HepG2 (cell line): ENCODE measurements around the gene ZNF414. TPM values are rescaled to one million over a fixed set of nuclear protein-coding genes. Genes with fewer than 3 reads are reported as not detected.

Experiments used
- ATAC-seq: fragments of 200-7000 bp; cut with Tn5 transposase; 3 replicates; pipeline ENCODE4 v1.9.1; 2020; ENCODE audit warnings: mild to moderate bottlenecking, moderate library complexity
- BruUV-seq: library from RNA; stranded (reverse); fragments of 400-500 nt; replicated peaks from 2 replicates; lab custom pipeline; 2021; lab: Mats Ljungman, UMichigan
- CTCF ChIA-PET: fragments of 300-600 bp; formaldehyde crosslinking; extraction: SDS; loops from one replicate; lab custom pipeline; 2021; ENCODE audit warnings: low total read pairs, inconsistent platforms, low intra/inter-chr PET ratio; lab: Yijun Ruan, JAX
- POLR2A ChIA-PET: fragments of 350-600 bp; sonication (Branson Sonifier 250); formaldehyde crosslinking; loops from one replicate; lab custom pipeline; 2020; ENCODE audit warnings: antibody characterized with exemption, inconsistent platforms; lab: Yijun Ruan, JAX
- DNase-seq: peaks from one replicate; pipeline ENCODE4 v3.0.0-alpha.2; 2015; ENCODE audit warnings: low spot score
- FAIRE-seq: peaks from 3 replicates; lab custom pipeline; 2011; peaks lifted over from hg19 to GRCh38; lab: Jason Lieb, UNC
- H2AFZ ChIP-seq: one replicate; pipeline ENCODE4 v1.6.1; 2011; ENCODE audit warnings: low read length, inconsistent platforms
- H3K27ac ChIP-seq: fragments of 300-600 bp; 3 replicates; pipeline ENCODE4 v1.8.0; 2011; ENCODE audit warnings: mixed run types, mild to moderate bottlenecking, mixed read lengths, low read length, inconsistent platforms; ENCODE audit not compliant: insufficient read depth; ENCODE audit errors: extremely low read length
- H3K27me3 ChIP-seq, 2 experiments: fragments of 200-600 bp in 1 of 2; 2 replicates in 1 of 2; 3 replicates in 1 of 2; pipeline versions ENCODE4 v1.6.0 to v1.8.0; 2011; ENCODE audit warnings: low read length in 2 of 2, mild to moderate bottlenecking in 2 of 2, moderate library complexity in 2 of 2, inconsistent platforms in 1 of 2; ENCODE audit not compliant: insufficient read depth in 2 of 2, control insufficient read depth in 1 of 2
- H3K36me3 ChIP-seq, 2 experiments: fragments of 200-600 bp in 1 of 2; replicated peaks in 1 of 2; 2 replicates in 1 of 2; 3 replicates in 1 of 2; pipeline versions ENCODE4 v1.5.1 to v1.8.0; 2011; ENCODE audit warnings: low read length in 2 of 2, inconsistent platforms in 1 of 2; ENCODE audit not compliant: insufficient read depth in 2 of 2, control insufficient read depth in 1 of 2
- H3K4me1 ChIP-seq: 2 replicates; pipeline ENCODE4 v1.5.1; 2012; ENCODE audit warnings: low read length, inconsistent platforms; ENCODE audit not compliant: insufficient read depth
- H3K4me2 ChIP-seq: 2 replicates; pipeline ENCODE4 v1.6.0; 2011; ENCODE audit warnings: low read depth, low read length, inconsistent platforms
- H3K4me3 ChIP-seq, 3 experiments: fragments of 200-600 bp in 1 of 3; sonication (generic), shearing (Covaris generic) in 1 of 3; replicated peaks in 1 of 3; 2 replicates each; pipeline ENCODE4 v1.5.1; 2011 to 2016; ENCODE audit warnings: low read length in 3 of 3, inconsistent platforms in 2 of 3, low read depth in 2 of 3, mild to moderate bottlenecking in 2 of 3, control low read depth in 1 of 3, mixed read lengths in 1 of 3; ENCODE audit not compliant: insufficient read depth in 1 of 3
- H3K79me2 ChIP-seq: one replicate; pipeline ENCODE4 v1.6.1; 2011; ENCODE audit warnings: low read length, inconsistent platforms; ENCODE audit not compliant: insufficient read depth
- H3K9ac ChIP-seq: 2 replicates; pipeline ENCODE4 v1.6.0; 2011; ENCODE audit warnings: mild to moderate bottlenecking, low read depth, low read length, inconsistent platforms; ENCODE audit not compliant: insufficient read depth
- H3K9me3 ChIP-seq: 2 replicates; pipeline ENCODE4 v1.5.1; 2012; ENCODE audit warnings: mild to moderate bottlenecking, low read length
- H4K20me1 ChIP-seq: 2 replicates; pipeline ENCODE4 v1.6.0; 2011; ENCODE audit warnings: inconsistent platforms, mild to moderate bottlenecking, low read length, moderate library complexity; ENCODE audit not compliant: insufficient read depth
- SIN3B ChIP-seq: fragments of 150-350 bp; IDR thresholded peaks from 2 replicates; pipeline ENCODE4 v1.6.1; 2014; ENCODE audit warnings: low read length
- WGBS: methylation state at CpG from one replicate; pipeline ENCODE4 v1.1.6; 2017; ENCODE audit warnings: low lambda C conversion rate; 5-methylcytosine and 5-hydroxymethylcytosine counted together
- in situ Hi-C: cut with HindIII; loops from 2 replicates; pipeline ENCODE4 v1.10.0; 2017; ENCODE audit warnings: low pct_unique_long_range_greater_than_20kb; ENCODE audit not compliant: extremely low pct_ligation_motif_present
- intact Hi-C: fragments of 100-400 bp; cut with micrococcal nuclease; formaldehyde crosslinking; loops from one replicate; pipeline ENCODE4 v1.10.0; 2022; ENCODE audit not compliant: unreplicated experiment
- polyA plus RNA-seq, 8 experiments: library from polyadenylated mRNA; depleted of rRNA in 3 of 8; stranded (reverse) in 7 of 8; unstranded in 1 of 8; fragments of >200 nt; fragmentation: Illumina TruSeq in 4 of 8; extraction: Trizol in 4 of 8; gene quantifications; 2 replicates each; pipeline versions ENCODE4 v1.2.1 to v1.2.3, GENCODE V29; 2011 to 2016; ENCODE audit warnings: low read depth in 4 of 8, missing spikeins in 1 of 8, mixed read lengths in 1 of 8; ENCODE audit not compliant: insufficient read depth in 1 of 8
- total RNA-seq, 5 experiments: library from RNA; depleted of rRNA; stranded (reverse); fragments of >200 nt; fragmentation: Illumina TruSeq; extraction: Trizol; gene quantifications; 2 replicates each; pipeline ENCODE4 v1.2.3, GENCODE V29; 2016; ENCODE audit warnings: low read depth in 1 of 5
- TF ChIP-seq, protein P1 (sequence below): IDR thresholded peaks from 2 replicates; pipeline ENCODE4 v1.6.1; 2012; ENCODE audit warnings: low read length, improper control_type of control experiment

Gene ZNF414
- total and polyA plus RNA-seq, 2 of the 13 experiments (the other 11 are each of a cell fraction or from before 2014, with no cell fraction given) = 2.5 to 4.0 TPM

DNA sequence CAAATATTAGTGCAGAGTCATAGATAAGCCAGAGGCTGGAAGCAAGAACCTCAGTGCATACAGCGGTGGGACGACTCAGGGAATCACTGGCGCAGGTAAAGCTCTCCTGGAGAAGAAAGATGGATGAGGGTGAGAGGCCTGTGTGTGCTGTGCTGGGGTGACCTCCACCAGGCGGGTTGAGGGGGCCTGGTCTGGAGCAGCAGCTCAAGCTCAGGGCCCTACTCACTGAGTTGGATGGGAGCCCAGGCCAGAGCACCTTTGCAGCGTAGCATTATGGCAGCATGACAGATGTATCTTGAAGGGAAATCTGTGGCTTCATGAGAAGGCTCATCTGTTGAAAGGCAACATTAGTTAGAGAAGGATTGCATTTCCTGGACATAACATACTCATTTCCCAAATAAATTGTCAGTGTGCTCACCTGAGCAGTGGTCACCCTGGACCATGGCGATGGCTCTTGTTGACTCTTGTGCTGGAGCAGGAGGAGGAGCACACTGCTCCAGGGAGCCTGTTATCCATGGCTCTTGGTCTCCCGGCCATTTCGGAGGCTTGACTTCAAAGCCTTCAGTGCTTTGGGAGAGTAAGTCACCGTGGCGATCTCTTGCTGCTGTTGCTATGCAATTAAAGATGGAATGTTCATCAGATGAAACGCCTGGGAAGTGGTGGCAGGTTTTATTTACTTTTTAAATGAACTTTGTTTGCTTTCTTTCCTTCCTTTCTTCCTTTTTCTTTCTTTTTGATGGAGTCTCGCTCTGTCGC is 44.2 kb downstream of the ZNF414 start (continued):
- TF ChIP-seq, protein P1, sequence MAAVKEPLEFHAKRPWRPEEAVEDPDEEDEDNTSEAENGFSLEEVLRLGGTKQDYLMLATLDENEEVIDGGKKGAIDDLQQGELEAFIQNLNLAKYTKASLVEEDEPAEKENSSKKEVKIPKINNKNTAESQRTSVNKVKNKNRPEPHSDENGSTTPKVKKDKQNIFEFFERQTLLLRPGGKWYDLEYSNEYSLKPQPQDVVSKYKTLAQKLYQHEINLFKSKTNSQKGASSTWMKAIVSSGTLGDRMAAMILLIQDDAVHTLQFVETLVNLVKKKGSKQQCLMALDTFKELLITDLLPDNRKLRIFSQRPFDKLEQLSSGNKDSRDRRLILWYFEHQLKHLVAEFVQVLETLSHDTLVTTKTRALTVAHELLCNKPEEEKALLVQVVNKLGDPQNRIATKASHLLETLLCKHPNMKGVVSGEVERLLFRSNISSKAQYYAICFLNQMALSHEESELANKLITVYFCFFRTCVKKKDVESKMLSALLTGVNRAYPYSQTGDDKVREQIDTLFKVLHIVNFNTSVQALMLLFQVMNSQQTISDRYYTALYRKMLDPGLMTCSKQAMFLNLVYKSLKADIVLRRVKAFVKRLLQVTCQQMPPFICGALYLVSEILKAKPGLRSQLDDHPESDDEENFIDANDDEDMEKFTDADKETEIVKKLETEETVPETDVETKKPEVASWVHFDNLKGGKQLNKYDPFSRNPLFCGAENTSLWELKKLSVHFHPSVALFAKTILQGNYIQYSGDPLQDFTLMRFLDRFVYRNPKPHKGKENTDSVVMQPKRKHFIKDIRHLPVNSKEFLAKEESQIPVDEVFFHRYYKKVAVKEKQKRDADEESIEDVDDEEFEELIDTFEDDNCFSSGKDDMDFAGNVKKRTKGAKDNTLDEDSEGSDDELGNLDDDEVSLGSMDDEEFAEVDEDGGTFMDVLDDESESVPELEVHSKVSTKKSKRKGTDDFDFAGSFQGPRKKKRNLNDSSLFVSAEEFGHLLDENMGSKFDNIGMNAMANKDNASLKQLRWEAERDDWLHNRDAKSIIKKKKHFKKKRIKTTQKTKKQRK = no peak

DNA sequence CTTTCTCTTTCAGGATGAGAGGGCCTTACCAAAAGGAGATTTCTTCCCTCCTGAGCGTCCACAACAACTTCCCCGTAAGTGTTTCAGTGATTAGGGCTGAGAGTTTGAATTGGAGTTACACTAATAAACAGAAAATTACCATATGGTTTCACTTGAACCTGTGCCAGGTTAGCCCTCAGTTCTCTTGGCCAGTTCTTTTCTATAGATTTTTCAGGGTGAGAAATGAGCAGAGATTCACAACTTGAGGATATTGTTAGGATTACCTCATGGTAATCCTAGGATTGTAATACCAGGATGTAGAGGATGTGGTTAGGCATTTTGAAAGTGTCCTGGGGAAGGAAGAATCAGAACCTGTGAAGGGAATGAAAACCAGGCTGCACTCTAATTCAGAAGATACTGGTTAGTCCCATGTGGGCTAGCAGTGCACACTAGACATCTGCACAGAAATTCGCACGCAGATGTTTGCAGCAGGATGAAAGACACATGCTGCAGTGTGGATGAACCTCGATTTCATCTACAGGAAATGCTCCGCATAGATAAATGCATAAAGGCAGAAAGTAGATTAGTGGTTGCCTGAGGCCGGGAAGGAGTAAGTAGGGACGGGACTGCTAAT is 45.1 kb downstream of the ZNF414 start:
- ChIA-PET CTCF (no interaction called here), POLR2A (no interaction called here)
- Histone ChIP-seq H4K20me1 (peaks cover 5% of the 10 kb centered on the region; the same call in 1 of the 2 replicates), H2AFZ (no peak overlapping the region), H3K79me2 (peaks cover 24% of the 10 kb centered on the region), H3K9ac (no peak overlapping the region), H3K4me1 (no peaks in the 10 kb centered on the region), H3K4me3 (no peak overlapping the region), H3K27ac (no peak overlapping the region), H3K27me3 (no peaks in the 10 kb centered on the region), H3K36me3 (peaks cover 46 to 89% of the 10 kb centered on the region in 2 experiments), H3K9me3 (no peaks in the 10 kb centered on the region), H3K4me2 (no peak overlapping the region)
- DNase-seq = no peak
- ATAC-seq = no peak
- FAIRE-seq = no peak
- WGBS = 97% methylated on average over 8 of the region's 8 CpGs
- no peak for TF ChIP-seq SIN3B
- intact Hi-C loops = no loop called here
- in situ Hi-C loops = no loop called here
- no TSS peak for BruUV-seq
